ENCODE results near the gene CBX3. TPM values are rescaled to one million over a fixed set of nuclear protein-coding genes. Genes with fewer than 3 reads are reported as not detected.
"Not testable (repeated sequence)": the region's sequence is repeated elsewhere in the genome, so short reads cannot be mapped to it uniquely, and the experiment has no call there.

Gene CBX3
- total RNA-seq, 4 donors from 2014 or later: 53.9 to 112 (median 68.6) TPM

- DNase-seq: no peak
- H3K4me3 ChIP-seq: no peak overlapping the region
- no peak overlapping the region for H3K27ac ChIP-seq
- no peaks in the 10 kb centered on the region for H3K27me3 ChIP-seq
- H3K36me3 ChIP-seq: no peaks in the 10 kb centered on the region
- no peaks in the 10 kb centered on the region for H3K9me3 ChIP-seq
- H3K4me1 ChIP-seq: no peaks in the 10 kb centered on the region
- TF ChIP-seq POLR2A (IDR thresholded peaks at IDR 0.05) (no peak), CTCF (IDR thresholded peaks at IDR 0.05) (no peak)
These were observed 43.6 kb downstream of the CBX3 start for GRCh38 chr7:26245150-26245549.

GRCh38 chr7:26250239-26250638 lies 48.7 kb downstream of the CBX3 start:
- no peak for TF ChIP-seq CTCF (IDR thresholded peaks at IDR 0.05)
- no peak for TF ChIP-seq POLR2A (IDR thresholded peaks at IDR 0.05)
- Histone ChIP-seq H3K27ac (no peak overlapping the region), H3K4me3 (no peak overlapping the region), H3K27me3 (no peaks in the 10 kb centered on the region), H3K9me3 (no peaks in the 10 kb centered on the region), H3K36me3 (no peaks in the 10 kb centered on the region), H3K4me1 (no peaks in the 10 kb centered on the region)
- DNase-seq: no peak

- not testable (repeated sequence) for H3K4me3 ChIP-seq, H3K27ac ChIP-seq, DNase-seq
These were observed 60.3 kb downstream of the CBX3 start for GRCh38 chr7:26261866-26262265.

More at GRCh38 chr7:26261866-26262265, 60.3 kb downstream of the CBX3 start:
- not testable (repeated sequence) for H3K4me1 ChIP-seq, H3K36me3 ChIP-seq, H3K9me3 ChIP-seq, H3K27me3 ChIP-seq

Other genes with a start within 250 kb of the CBX3 start
- gene NFE2L3, start 49.5 kb upstream of the CBX3 start, total RNA-seq: 10 to 100 TPM in 1 of 4 donors, 1 to 10 TPM in 3; 5.3 to 10.5 (median 6.6) TPM
- 100 to 1,000 TPM; 184 to 526 (median 228) TPM for gene HNRNPA2B1, start 999 bp upstream of the CBX3 start, total RNA-seq
- gene SNX10, start 90.1 kb downstream of the CBX3 start, total RNA-seq: 10 to 100 TPM in 1 of 4 donors, 1 to 10 TPM in 3; 1.8 to 14.9 (median 2.9) TPM

Measured in Peyer's patch (tissue), 4 donors.